A172 (cell line): ENCODE measurements around the gene UTS2B. TPM values are rescaled to one million over a fixed set of nuclear protein-coding genes. Genes with fewer than 3 reads are reported as not detected.
A peak's percentile ranks its signal among the peaks of the same experiment; 100 is the strongest.

ENCODE experiments used
- DNase-seq: peaks from one replicate; pipeline ENCODE4 v3.0.0-alpha.2; 2015; ENCODE audit warnings: low spot score
- total RNA-seq: library from RNA; depleted of rRNA; stranded (reverse); fragments of >200 nt; shearing (Covaris generic); gene quantifications from 2 replicates; pipeline ENCODE4 v1.2.3, GENCODE V29; 2014; rRNA removed

Gene UTS2B, protein sequence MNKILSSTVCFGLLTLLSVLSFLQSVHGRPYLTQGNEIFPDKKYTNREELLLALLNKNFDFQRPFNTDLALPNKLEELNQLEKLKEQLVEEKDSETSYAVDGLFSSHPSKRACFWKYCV
- total RNA-seq, result not detected in 2 replicates

DNA sequence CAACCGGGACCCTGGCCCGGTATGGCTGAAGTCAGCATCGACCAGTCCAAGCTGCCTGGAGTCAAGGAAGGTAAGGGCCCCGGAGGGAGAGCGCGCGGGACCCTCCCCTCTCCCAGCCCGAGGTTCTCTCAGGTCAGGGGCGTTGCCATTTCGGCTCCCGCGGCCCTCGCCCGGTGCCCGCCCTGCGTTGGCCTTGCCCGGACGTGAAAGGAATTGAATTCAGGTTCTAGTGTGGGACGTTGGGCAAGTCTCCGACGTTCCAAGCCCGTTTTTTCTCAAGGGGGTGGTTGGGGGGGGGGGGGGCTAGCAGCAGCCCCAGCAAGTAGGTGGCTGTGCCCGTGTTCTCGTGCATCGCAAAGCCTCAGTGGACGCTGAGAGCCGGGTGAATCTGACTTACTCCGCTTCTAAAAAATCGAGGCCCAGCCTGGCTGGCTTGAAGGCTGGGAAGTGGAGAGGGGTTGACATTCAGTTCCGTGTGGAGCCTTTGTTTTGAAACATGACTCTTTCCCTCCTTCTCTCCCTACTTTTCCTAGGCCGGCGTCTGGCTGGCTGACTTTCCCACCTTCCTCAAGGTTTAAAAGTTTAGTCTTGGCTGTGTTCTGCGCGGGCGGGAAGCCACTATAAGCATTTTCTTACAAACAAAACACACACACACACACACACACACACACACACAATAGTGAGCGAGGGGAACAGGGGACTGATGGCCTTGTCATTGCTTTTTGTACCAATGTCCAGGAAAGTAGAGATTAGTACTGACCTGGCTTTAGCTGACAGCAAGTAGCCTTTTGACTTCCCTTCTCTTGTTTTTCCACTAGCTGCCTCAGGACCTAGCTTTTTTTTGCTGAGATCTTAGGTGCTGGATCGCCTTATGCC lies at the start of gene UTS2B:
Gene UTS2B (minus strand): TSS at position 873 of the 876 bp plus-strand sequence. CDS start 48,337 bp downstream, outside the sequence.
- peak; percentile 40 for DNase-seq

- DNase-seq, result no peak
Observed at GRCh38 chr3:191380001-191380400, 49.7 kb upstream of the UTS2B start.

DNA sequence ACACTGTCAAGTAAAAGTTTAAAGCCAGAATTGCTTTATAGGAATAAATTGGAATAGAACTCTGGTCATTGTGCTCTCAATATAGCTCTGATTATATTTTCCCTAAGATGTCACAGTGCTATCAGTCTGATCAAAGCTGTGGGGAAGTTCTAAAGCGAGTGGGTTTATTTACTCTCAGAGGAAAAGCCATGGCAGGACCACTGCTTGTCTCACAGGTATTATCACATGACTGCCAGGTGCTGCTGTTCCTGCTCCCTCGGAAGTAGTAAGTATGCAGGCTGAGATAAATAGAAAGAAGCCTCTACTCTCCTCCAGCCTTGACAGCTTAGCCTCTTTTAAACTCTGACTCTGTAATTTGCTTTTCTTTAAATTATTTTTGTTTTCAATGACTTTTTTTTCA lies 49.1 kb upstream of the UTS2B start:
- DNase-seq, result no peak

DNA sequence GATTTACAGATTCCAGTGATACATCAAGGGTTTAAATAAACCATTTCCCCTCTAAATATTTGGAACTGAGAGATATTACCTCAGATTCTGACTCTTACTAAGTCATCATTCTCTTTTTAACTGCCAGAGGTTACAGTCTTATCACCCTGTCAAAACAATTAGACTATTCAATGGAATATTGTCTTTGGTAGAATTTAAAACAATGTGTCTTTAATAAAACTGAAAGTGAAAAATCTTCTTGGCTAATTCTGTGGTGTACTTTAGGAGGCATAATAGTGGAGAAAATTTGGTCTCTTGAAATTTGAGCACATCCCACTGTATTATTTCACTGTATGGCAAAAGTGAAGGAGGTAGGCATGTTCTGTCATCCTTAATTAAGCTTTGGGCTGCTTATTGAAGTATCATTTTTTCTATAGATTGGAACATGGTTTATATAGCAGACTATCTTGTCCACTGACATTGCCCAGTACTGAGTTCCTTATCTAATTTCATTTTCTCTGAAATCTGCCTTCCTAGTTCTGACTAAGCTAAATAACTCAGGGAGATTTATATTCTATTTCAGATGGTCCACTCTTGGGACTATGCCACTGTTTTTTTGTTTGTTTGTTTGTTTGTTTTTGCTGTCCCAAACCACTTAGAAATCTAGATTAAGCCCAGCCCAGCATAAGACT lies 48.0 kb upstream of the UTS2B start:
- no peak for DNase-seq

GRCh38 chr3:191376516-191377141 lies 46.3 kb upstream of the UTS2B start:
- DNase-seq, result peak; percentile 69

DNA sequence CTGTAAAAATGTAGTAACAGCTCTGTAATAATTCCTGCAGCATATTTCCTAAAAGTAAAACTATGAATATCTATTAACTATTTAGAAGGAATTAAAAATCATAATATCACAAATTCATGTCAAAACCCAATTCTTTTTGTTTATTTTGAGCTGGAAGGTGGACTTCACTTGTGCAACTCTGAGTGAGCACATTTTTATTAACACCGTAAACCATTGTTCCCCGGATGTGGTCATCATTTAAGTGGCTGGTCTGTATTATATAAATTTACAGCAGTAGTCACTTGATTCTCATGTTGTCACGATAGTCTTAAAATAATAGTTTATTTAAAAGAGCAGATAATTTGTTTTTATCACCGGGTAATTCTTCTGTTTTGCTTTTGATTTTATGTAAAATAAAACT lies 43.0 kb upstream of the UTS2B start:
- no peak for DNase-seq

GRCh38 chr3:191372122-191372521 lies 41.8 kb upstream of the UTS2B start:
- no peak for DNase-seq

GRCh38 chr3:191369616-191370010 lies 39.3 kb upstream of the UTS2B start:
- DNase-seq, result no peak

DNA sequence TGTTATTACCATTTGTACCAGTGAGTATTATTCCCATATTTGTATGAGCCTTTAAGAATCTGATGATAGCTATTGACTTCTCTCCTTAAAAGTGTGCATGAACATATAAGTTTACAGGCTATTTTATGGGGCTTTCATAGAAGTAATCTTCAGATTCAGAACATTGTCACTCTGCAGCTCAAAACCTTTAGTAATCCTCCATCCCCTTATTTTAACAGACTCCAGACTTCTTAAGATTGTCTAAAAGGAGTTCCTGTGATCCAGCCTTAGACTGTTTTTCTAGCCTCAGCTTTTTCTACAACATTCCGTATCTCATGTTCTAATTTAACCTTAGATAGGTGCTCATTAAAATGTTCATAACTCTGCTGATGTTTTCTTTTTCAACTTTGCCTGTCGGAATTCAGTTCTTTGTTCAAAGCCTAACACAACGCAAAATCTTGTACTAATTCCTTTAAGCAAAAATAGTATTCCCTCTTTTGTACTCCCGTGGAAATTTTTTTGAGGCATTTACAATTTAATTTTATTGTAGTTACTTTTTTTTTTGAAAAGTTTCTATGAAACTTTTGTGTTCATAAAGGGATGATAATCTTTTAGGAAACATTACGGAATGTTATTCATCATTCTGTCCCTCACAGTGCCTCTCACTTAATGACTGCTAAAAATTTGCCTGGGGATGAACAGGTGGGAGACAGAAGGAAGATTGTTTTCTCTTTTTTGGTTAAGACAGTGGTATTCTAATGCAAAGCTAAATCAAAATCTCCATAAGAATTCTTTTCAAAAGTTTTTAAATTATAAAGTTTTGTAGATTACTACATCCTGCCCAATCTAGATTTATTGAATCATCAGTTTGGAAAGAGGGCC lies 38.7 kb upstream of the UTS2B start:
- DNase-seq, result no peak

GRCh38 chr3:191366675-191367074 lies 36.3 kb upstream of the UTS2B start:
- peak; percentile 46 for DNase-seq

DNA sequence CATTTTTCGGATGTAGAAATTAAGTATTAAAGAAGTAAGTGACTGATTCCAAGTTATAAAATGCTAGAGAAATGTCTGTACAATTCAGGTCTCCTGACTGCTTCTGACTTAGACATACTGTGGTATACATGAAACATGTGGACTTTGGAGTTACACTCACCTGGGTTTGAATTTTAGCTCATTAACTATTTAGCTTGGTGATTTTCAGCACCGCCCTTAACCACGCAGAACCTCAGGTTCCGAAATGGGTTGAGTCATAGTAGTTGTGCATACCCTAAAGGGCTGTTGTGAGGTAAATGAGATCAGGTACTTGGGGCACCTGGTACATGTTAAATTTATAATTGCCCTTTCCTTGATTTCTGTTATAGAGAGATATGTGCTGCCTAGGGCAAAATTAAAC lies 32.9 kb upstream of the UTS2B start:
- no peak for DNase-seq

DNA sequence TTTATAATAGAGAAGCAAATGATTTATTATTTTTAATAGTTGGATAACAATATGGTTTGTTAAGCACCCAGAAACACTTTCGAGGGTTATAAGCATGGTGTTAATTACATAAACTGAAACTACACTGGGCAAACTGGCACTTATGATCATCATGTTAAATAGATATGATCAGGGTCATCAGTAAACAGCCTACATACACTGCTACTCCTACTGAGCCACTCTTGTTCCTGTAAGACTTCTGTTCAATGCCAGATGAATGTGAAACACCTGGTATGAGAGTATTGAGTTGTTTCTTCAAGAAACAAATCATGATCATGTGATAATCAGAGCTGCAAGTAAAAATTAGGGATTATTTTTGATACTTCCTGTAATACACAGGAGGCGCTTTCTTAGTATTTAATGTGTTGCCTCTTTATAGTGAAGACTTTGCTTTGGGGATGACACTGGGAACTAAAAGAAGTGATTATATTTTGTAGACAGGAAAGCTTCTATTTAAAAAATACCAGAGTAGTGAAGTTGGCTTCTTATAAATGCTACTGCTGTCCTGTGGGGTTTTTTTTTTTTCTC lies 32.3 kb upstream of the UTS2B start:
- DNase-seq, result no peak

DNA sequence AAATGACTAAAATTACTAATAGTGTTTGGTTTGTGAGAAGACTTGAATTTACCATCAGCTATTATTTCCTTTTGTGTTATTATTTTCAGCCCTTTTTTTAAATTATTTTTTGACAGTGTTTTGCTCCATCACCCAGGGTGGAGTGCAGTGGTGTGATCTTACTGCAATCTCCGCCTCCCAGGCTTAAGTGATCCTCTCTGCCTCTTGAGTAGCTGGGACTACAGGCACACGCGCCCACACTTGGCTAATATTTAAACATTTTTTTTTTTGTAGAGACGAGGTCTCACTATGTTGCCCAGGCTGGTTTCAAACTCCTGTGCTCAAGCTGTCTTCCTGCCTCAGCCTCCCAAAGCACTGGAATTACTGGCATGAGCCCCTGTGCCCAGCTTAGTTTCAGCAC lies 31.7 kb upstream of the UTS2B start:
- no peak for DNase-seq

- no peak for DNase-seq
Observed at GRCh38 chr3:191361456-191361855, 31.1 kb upstream of the UTS2B start.

- DNase-seq, result no peak
Observed at GRCh38 chr3:191360620-191361019, 30.3 kb upstream of the UTS2B start.

DNA sequence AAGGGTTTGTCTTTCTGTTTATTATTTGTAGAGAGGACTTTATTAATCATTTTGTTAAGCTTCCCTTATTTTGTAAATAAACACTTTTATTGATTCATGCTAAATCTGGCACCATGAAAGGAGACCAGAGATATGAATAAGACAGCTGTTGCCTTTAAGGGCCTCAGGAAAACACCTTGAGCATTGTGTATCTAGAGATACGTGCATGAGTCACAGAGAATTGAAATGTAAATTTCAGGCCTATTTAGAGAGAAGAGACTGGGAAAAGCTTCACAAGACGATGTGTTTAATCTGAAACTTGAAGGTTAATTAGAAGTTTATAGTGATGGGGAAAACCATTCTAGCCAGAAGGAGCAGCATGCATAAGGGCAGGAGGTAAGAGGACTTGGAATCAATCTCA lies 28.6 kb upstream of the UTS2B start:
- no peak for DNase-seq

GRCh38 chr3:191357909-191358308 lies 27.6 kb upstream of the UTS2B start:
- no peak for DNase-seq

DNA sequence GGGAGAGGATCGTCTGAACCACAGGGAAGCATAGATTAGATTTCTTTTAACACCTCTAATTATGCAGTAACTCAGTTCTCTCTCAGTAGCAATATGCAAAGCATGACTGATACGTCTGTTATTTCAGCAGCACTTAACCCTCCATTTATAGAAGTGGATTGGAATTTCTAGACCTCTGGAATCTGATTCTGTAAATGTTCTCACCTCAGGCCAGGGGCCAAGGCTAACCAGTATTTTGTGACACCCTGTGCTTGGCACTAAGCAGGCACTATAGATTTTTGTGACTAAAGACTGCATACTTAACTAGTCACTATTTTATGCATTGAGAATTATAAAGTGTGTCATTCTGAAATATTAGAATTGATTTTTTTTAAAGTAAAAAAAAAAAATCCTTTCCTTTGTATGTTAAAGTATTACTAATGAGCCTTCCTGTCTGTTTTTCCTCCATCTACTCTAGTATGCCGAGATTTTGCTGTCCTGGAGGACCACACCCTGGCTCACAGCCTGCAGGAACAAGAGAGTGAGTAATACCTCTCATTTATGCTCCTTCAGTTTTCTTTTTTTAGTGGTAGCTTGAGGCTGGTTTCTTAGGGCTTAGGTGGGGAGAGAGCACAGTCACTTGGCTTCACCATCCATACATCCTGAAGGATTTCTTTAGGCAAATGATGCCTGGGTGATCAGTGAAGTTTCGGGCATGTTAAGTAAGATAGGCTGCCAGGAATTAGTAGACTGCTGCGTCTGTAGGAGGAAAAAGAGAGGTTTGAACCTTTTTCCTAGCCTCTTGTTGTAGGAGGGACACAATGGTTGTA lies 26.5 kb upstream of the UTS2B start:
- peak; percentile 73 for DNase-seq

DNA sequence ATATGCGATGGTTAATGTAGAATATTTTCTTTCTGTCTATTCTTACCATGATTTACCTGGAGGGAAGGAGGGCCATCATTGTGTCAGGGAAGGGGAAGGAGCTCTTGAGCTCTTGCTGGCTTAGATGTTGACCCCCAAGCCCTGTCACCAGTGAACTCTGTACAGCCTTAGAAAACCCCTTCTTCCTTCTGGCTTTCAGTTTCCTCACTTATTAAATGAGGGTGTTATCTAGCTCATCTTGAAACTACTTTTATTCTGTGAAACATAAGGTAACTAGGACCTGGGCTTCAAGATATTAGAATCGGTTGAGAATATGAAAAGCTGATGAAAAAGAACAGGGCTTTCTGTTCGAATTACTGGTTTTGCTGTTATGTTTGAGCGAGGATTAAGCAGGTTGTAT lies 25.1 kb upstream of the UTS2B start:
- no peak for DNase-seq
